Esophagus muscularis mucosa (tissue), 4 donors: Measurements from ENCODE around the gene CPT1C.

Experiments
- EP300 ChIP-seq: sonication (generic); formaldehyde crosslinking; IDR thresholded peaks from one replicate; pipeline ENCODE4 v1.6.1; 2017; ENCODE audit warnings: antibody characterized with exemption
- POLR2A ChIP-seq: fragments of 450-650 bp; IDR thresholded peaks from one replicate; pipeline ENCODE4 v1.6.1; 2017; ENCODE audit warnings: antibody characterized with exemption, moderate library complexity, mild to moderate bottlenecking, low read depth
- POLR2AphosphoS5 ChIP-seq, 2 donors: sonication (generic); formaldehyde crosslinking; IDR thresholded peaks; one replicate each; pipeline ENCODE4 v1.6.1; 2017; ENCODE audit warnings: antibody characterized with exemption in 2 of 2
- TF ChIP-seq, protein P1 (sequence below), 3 experiments: fragments of 200-600 bp in 2 of 3; fragments of 450-650 bp in 1 of 3; sonication (generic) in 2 of 3; IDR thresholded peaks; one replicate each; pipeline ENCODE4 v1.5.1; 2017 to 2019; ENCODE audit warnings: antibody characterized with exemption in 3 of 3, mild to moderate bottlenecking in 2 of 3, moderate library complexity in 1 of 3

DNA sequence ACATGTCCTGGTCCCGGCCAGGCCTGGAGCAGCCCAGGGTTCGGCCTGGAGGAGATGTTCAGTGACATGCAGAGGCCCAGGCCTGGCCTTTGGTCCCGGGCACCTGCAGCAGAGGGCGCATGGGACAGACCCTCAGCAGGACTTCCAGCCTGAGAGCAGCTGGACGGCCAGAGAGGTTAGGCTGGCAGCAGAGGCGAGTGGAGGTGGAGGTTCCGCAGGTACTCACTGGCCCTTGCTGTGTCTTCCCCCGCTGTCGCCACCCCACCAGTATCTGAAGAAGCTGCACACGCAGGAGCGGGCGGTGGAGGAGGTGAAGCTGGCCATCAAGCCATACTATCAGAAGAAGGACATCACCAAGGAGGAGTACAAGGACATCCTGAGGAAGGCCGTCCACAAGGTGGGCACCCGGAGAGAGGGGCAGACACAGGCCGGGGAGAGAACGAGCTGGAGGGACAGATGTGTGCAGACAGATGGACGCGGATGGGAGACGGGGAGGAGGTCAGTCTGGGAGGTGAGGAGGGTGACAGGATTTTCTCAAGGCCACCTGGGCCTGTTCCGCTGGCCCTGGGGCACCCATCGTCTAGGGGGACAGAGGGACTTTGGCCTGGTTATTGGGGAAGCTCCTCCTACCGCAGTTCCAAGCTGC is 33.3 kb upstream of the CPT1C start:
- TF ChIP-seq, protein P1, sequence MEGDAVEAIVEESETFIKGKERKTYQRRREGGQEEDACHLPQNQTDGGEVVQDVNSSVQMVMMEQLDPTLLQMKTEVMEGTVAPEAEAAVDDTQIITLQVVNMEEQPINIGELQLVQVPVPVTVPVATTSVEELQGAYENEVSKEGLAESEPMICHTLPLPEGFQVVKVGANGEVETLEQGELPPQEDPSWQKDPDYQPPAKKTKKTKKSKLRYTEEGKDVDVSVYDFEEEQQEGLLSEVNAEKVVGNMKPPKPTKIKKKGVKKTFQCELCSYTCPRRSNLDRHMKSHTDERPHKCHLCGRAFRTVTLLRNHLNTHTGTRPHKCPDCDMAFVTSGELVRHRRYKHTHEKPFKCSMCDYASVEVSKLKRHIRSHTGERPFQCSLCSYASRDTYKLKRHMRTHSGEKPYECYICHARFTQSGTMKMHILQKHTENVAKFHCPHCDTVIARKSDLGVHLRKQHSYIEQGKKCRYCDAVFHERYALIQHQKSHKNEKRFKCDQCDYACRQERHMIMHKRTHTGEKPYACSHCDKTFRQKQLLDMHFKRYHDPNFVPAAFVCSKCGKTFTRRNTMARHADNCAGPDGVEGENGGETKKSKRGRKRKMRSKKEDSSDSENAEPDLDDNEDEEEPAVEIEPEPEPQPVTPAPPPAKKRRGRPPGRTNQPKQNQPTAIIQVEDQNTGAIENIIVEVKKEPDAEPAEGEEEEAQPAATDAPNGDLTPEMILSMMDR (IDR thresholded peaks at IDR 0.05), result no peak
- TF ChIP-seq POLR2AphosphoS5 (IDR thresholded peaks at IDR 0.05) (no peak), POLR2A (no peak), EP300 (no peak)
